ENCODE results near the gene RPL29.
"Not testable (repeated sequence)": the region's sequence is repeated elsewhere in the genome, so short reads cannot be mapped to it uniquely, and the experiment has no call there.

RPL29 gene

GRCh38 chr3:51998774-51999173, 3.1 kb upstream of the RPL29 start:
- peaks cover 17% of the 10 kb centered on the region for H3K4me1 ChIP-seq (ENCODE audit: insufficient read depth, poor library complexity, severe bottlenecking)
- no peaks in the 10 kb centered on the region for H3K27me3 ChIP-seq (ENCODE audit: insufficient read depth, poor library complexity, severe bottlenecking)
- no peak overlapping the region for H3K27ac ChIP-seq (ENCODE audit: poor library complexity, severe bottlenecking)
- ATAC-seq (ENCODE audit: low read depth) (no peak), DNase-seq (ENCODE audit: low spot score) (no peak)
- H3K9me3 ChIP-seq (ENCODE audit: severe bottlenecking) = no peaks in the 10 kb centered on the region
- H3K4me3 ChIP-seq (ENCODE audit: severe bottlenecking) = no peak overlapping the region
- H3K36me3 ChIP-seq (ENCODE audit: low read depth) = peaks cover 17% of the 10 kb centered on the region
- TF ChIP-seq CTCF (IDR thresholded peaks at IDR 0.05; ENCODE audit: poor library complexity, severe bottlenecking) = no peak

- no peak for DNase-seq (ENCODE audit: low spot score)
- no peak for TF ChIP-seq CTCF (IDR thresholded peaks at IDR 0.05; ENCODE audit: poor library complexity, severe bottlenecking)
These were observed 2.4 kb upstream of the RPL29 start for GRCh38 chr3:51997935-51998596.

GRCh38 chr3:51997172-51997571, 1.5 kb upstream of the RPL29 start:
- no peak for TF ChIP-seq CTCF (IDR thresholded peaks at IDR 0.05; ENCODE audit: poor library complexity, severe bottlenecking)
- H3K4me3 ChIP-seq (ENCODE audit: severe bottlenecking) = no peak overlapping the region
- H3K4me1 ChIP-seq (ENCODE audit: insufficient read depth, poor library complexity, severe bottlenecking) = peaks cover 17% of the 10 kb centered on the region
- peak overlapping the region; percentile 24 for H3K27ac ChIP-seq (ENCODE audit: poor library complexity, severe bottlenecking)
- DNase-seq (ENCODE audit: low spot score) (no peak), ATAC-seq (ENCODE audit: low read depth) (no peak)
- no peaks in the 10 kb centered on the region for H3K27me3 ChIP-seq (ENCODE audit: insufficient read depth, poor library complexity, severe bottlenecking)
- H3K36me3 ChIP-seq (ENCODE audit: low read depth) = peaks cover 33% of the 10 kb centered on the region
- H3K9me3 ChIP-seq (ENCODE audit: severe bottlenecking) = no peaks in the 10 kb centered on the region

More at GRCh38 chr3:51997935-51998596, 2.4 kb upstream of the RPL29 start:
- Histone ChIP-seq H3K4me1 (ENCODE audit: insufficient read depth, poor library complexity, severe bottlenecking) (peaks cover 17% of the 10 kb centered on the region), H3K36me3 (ENCODE audit: low read depth) (peaks cover 24% of the 10 kb centered on the region), H3K27me3 (ENCODE audit: insufficient read depth, poor library complexity, severe bottlenecking) (no peaks in the 10 kb centered on the region), H3K9me3 (ENCODE audit: severe bottlenecking) (no peaks in the 10 kb centered on the region), H3K4me3 (ENCODE audit: severe bottlenecking) (no peak overlapping the region), H3K27ac (ENCODE audit: poor library complexity, severe bottlenecking) (peak overlapping the region; percentile 24)
- peak; percentile 62 for ATAC-seq (ENCODE audit: low read depth)

- Histone ChIP-seq H3K4me3 (ENCODE audit: severe bottlenecking) (peak overlapping the region; percentile 86), H3K36me3 (ENCODE audit: low read depth) (peaks cover 44% of the 10 kb centered on the region), H3K4me1 (ENCODE audit: insufficient read depth, poor library complexity, severe bottlenecking) (peaks cover 17% of the 10 kb centered on the region), H3K27ac (ENCODE audit: poor library complexity, severe bottlenecking) (peak overlapping the region; percentile 83), H3K9me3 (ENCODE audit: severe bottlenecking) (no peaks in the 10 kb centered on the region), H3K27me3 (ENCODE audit: insufficient read depth, poor library complexity, severe bottlenecking) (no peaks in the 10 kb centered on the region)
- DNase-seq (ENCODE audit: low spot score) = no peak
- no peak for TF ChIP-seq CTCF (IDR thresholded peaks at IDR 0.05; ENCODE audit: poor library complexity, severe bottlenecking)
- no peak for ATAC-seq (ENCODE audit: low read depth)
These were observed 1.2 kb downstream of the RPL29 start for GRCh38 chr3:51994530-51994929.

- ATAC-seq (ENCODE audit: low read depth); H3K27me3 ChIP-seq (ENCODE audit: insufficient read depth, poor library complexity, severe bottlenecking); H3K9me3 ChIP-seq (ENCODE audit: severe bottlenecking); H3K4me3 ChIP-seq (ENCODE audit: severe bottlenecking); DNase-seq (ENCODE audit: low spot score): not testable (repeated sequence)
- peaks cover 44% of the 10 kb centered on the region for H3K36me3 ChIP-seq (ENCODE audit: low read depth)
- peaks cover 17% of the 10 kb centered on the region for H3K4me1 ChIP-seq (ENCODE audit: insufficient read depth, poor library complexity, severe bottlenecking)
- H3K27ac ChIP-seq (ENCODE audit: poor library complexity, severe bottlenecking) = peak overlapping the region; percentile 83
These were observed 2.0 kb downstream of the RPL29 start for GRCh38 chr3:51993657-51994056.
